B cell (primary cell): Measurements from ENCODE around the gene E2F3.

Source experiments
- EZH2 ChIP-seq: IDR thresholded peaks from 2 replicates; pipeline ENCODE4 v1.6.1; 2012; ENCODE audit warnings: borderline replicate concordance, low read depth, mild to moderate bottlenecking, moderate library complexity, low read length; ENCODE audit not compliant: insufficient read depth, poor library complexity, severe bottlenecking
- TF ChIP-seq, protein P1 (sequence below): fragments of 200-600 bp; IDR thresholded peaks from one replicate; pipeline ENCODE4 v1.8.0; 2022; ENCODE audit warnings: antibody characterized with exemption, mild to moderate bottlenecking

DNA sequence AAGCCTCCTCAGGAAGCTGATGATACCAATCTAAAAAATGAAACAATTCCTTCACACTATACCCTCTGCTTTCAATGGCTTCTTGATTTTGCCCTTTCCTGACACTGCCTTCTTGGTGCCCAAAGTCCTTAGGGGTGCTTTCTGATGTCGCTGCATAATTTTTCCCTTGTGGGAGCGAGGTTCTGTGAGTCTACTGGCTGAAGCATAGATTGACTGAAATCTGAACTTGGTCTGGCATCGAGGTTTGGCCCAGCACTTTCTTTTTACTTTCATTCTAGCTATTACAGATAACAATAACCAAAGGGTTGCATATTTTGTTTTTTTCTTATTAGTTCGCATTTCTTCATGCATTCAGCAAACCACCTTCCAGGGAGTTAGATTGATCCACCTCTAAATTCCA, 65.8 kb downstream of the E2F3 start:
- TF ChIP-seq, protein P1, sequence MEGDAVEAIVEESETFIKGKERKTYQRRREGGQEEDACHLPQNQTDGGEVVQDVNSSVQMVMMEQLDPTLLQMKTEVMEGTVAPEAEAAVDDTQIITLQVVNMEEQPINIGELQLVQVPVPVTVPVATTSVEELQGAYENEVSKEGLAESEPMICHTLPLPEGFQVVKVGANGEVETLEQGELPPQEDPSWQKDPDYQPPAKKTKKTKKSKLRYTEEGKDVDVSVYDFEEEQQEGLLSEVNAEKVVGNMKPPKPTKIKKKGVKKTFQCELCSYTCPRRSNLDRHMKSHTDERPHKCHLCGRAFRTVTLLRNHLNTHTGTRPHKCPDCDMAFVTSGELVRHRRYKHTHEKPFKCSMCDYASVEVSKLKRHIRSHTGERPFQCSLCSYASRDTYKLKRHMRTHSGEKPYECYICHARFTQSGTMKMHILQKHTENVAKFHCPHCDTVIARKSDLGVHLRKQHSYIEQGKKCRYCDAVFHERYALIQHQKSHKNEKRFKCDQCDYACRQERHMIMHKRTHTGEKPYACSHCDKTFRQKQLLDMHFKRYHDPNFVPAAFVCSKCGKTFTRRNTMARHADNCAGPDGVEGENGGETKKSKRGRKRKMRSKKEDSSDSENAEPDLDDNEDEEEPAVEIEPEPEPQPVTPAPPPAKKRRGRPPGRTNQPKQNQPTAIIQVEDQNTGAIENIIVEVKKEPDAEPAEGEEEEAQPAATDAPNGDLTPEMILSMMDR: no peak
- no peak for TF ChIP-seq EZH2
